WTC11 (cell line): ENCODE data around the gene R3HCC1L.

Source experiments
- CTCF ChIP-seq: fragments of 200-600 bp; IDR thresholded peaks from 2 replicates; pipeline ENCODE4 v1.8.0; 2022; ENCODE audit warnings: antibody characterized with exemption
- PREB ChIP-seq: sonication (generic); formaldehyde crosslinking; IDR thresholded peaks from 2 replicates; pipeline ENCODE4 v1.8.1; 2022; ENCODE audit warnings: mild to moderate bottlenecking, missing genetic modification reagents, moderate library complexity, borderline replicate concordance

GRCh38 chr10:98235846-98236245, 101.4 kb downstream of the R3HCC1L start:
- no peak for TF ChIP-seq PREB (CRISPR knock-in tag)
- no peak for TF ChIP-seq CTCF
